ENCODE results near the gene GCNT4. TPM values are rescaled to one million over a fixed set of nuclear protein-coding genes. Genes with fewer than 3 reads are reported as not detected.

GCNT4 gene
- total RNA-seq, 2 experiments from 2014 or later = 7.2 to 7.4 TPM

DNA sequence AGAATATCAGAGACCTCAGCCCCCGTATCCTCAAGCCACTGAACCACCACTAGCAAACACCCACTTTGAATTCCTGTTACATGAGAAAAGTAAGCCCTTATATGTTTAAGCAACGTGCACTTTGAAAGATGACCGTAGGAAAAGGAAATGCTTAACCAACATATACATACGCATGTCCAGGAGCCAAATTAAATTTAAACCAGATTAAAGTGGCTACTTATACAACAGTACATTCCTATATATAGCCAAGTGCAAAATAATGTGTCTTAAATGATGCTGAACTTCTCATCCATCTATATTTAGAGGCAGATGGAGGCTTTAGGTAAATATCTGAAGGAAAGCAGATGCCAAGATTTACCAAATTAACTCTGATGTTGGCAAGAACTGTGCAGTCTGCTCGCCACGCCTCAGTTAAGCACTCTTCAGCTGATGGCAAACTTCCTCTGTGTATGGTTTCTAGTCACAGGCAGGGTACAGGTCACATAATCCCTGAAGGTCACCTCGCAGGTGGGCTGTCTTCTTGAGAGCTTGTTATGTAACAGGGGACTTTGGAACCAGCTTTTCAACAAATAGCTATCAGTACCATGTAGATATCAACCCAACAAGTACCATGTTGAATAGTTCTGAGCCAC, 8.6 kb downstream of the GCNT4 start:
- H3K36me3 Mint-ChIP-seq (ENCODE audit: low read depth) = peaks cover 89% of the 10 kb centered on the region
- intact Hi-C loops (cut with DNase I, micrococcal nuclease) = loop anchor here in 1 of 2 experiments (5.0 to 10.0 kb wide), 3 partner anchors 106 to 641 kb away; partner anchors contain the start of genes CERT1 and POLK
- Histone ChIP-seq H3K27me3 (ENCODE audit: control insufficient read depth in 1 of 2, insufficient read depth in 2 of 2, low read length in 2 of 2) (no peaks in the 10 kb centered on the region), H3K4me1 (ENCODE audit: insufficient read depth, low read length) (peaks cover 15% of the 10 kb centered on the region), H3K36me3 (ENCODE audit: insufficient read depth, low read length) (peaks cover 47% of the 10 kb centered on the region), H3K27ac (ENCODE audit: low read depth in 1 of 2, low read length in 2 of 2) (no peak overlapping the region), H3K4me3 (ENCODE audit: low read length) (no peak overlapping the region), H3K9me3 (ENCODE audit: control insufficient read depth in 1 of 2, insufficient read depth in 1 of 2, low read length in 2 of 2) (no peaks in the 10 kb centered on the region)
- H3K27ac Mint-ChIP-seq = no peak overlapping the region
- POLR2A ChIA-PET = interaction anchor here (0.6 to 1.2 kb wide), 2 partner anchors 8 to 193 kb away, joined by 3 to 4 read pairs; partner anchors contain the start of gene ANKRD31
- ATAC-seq (ENCODE audit: poor library complexity) (no peak), DNase-seq (no peak)
- CTCF ChIA-PET = no interaction called here
- no peaks in the 10 kb centered on the region for H3K27me3 Mint-ChIP-seq
- H3K9me3 Mint-ChIP-seq = no peaks in the 10 kb centered on the region
- H3K4me3 Mint-ChIP-seq = no peak overlapping the region
- H3K4me1 Mint-ChIP-seq (ENCODE audit: low read depth) = peaks cover 61% of the 10 kb centered on the region
- TF ChIP-seq, protein P1, sequence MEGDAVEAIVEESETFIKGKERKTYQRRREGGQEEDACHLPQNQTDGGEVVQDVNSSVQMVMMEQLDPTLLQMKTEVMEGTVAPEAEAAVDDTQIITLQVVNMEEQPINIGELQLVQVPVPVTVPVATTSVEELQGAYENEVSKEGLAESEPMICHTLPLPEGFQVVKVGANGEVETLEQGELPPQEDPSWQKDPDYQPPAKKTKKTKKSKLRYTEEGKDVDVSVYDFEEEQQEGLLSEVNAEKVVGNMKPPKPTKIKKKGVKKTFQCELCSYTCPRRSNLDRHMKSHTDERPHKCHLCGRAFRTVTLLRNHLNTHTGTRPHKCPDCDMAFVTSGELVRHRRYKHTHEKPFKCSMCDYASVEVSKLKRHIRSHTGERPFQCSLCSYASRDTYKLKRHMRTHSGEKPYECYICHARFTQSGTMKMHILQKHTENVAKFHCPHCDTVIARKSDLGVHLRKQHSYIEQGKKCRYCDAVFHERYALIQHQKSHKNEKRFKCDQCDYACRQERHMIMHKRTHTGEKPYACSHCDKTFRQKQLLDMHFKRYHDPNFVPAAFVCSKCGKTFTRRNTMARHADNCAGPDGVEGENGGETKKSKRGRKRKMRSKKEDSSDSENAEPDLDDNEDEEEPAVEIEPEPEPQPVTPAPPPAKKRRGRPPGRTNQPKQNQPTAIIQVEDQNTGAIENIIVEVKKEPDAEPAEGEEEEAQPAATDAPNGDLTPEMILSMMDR (IDR thresholded peaks at IDR 0.05) = no peak

DNA sequence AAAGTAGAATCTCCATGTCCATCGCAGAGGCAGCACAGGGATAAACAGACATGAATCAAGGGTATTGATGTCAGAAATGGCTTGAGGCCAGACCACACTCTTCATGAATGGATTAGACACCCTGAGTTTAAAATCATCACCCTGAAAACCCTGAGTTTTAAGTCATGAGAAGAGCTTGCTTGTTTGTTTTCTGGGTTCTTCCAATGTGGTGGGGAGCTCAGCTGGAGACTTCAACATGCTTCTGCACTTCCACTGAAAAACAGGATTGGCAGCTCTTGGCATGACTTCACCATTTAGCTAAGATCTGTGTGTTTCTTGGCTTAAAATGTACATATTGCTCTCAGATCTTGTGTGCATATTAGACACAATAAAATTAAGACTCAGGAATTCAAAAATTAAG, 9.8 kb downstream of the GCNT4 start:
- ChIA-PET POLR2A (interaction anchor here (1.1 to 1.8 kb wide), 2 partner anchors 10 to 194 kb away, joined by 4 to 8 read pairs; partner anchors contain the start of gene GCNT4), CTCF (interaction anchor here (1.4 kb wide), 1 partner anchor 194 kb away, joined by 4 read pairs; the partner anchor contains the start of gene ANKRD31)
- intact Hi-C loops (cut with DNase I, micrococcal nuclease) = loop anchor here in 1 of 2 experiments (5.0 to 10.0 kb wide), 3 partner anchors 105 to 642 kb away; partner anchors contain the start of genes CERT1 and POLK
- H3K9me3 ChIP-seq (ENCODE audit: control insufficient read depth in 1 of 2, insufficient read depth in 1 of 2, low read length in 2 of 2) = no peaks in the 10 kb centered on the region
- ATAC-seq (ENCODE audit: poor library complexity) = no peak
- no peak overlapping the region for H3K4me3 ChIP-seq (ENCODE audit: low read length)
- H3K4me1 ChIP-seq (ENCODE audit: insufficient read depth, low read length) = peaks cover 8% of the 10 kb centered on the region
- no peaks in the 10 kb centered on the region for H3K27me3 Mint-ChIP-seq
- H3K4me3 Mint-ChIP-seq = no peak overlapping the region
- TF ChIP-seq, protein P1 (IDR thresholded peaks at IDR 0.05) = no peak
- peaks cover 94% of the 10 kb centered on the region for H3K36me3 Mint-ChIP-seq (ENCODE audit: low read depth)
- peaks cover 59% of the 10 kb centered on the region for H3K4me1 Mint-ChIP-seq (ENCODE audit: low read depth)
- no peak for DNase-seq
- no peaks in the 10 kb centered on the region for H3K9me3 Mint-ChIP-seq
- H3K36me3 ChIP-seq (ENCODE audit: insufficient read depth, low read length) = peaks cover 41% of the 10 kb centered on the region
- H3K27ac Mint-ChIP-seq = no peak overlapping the region
- H3K27ac ChIP-seq (ENCODE audit: low read depth in 1 of 2, low read length in 2 of 2) = no peak overlapping the region
- no peaks in the 10 kb centered on the region for H3K27me3 ChIP-seq (ENCODE audit: control insufficient read depth in 1 of 2, insufficient read depth in 2 of 2, low read length in 2 of 2)

DNA sequence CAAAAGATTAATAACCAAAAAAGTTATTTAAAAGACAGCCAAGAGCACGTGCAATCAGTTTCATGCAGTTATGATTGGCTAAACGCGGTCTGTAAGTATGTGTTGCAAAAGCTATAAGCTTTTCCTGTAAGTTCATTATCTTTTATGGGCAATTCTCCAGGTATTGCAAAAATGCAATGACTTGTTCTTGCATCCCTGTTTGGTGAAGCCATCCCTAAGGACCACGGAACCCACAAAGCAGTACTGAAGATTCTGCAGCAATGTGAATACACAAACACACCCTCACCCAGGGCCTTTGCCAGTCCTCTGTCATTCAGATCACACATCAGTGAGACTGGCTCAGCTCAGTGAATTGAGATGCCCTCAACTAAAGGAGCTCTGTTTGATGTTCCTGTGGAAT, 11.4 kb downstream of the GCNT4 start:
- Mint-ChIP-seq H3K27ac (no peak overlapping the region), H3K9me3 (no peaks in the 10 kb centered on the region), H3K4me1 (ENCODE audit: low read depth) (peaks cover 60% of the 10 kb centered on the region), H3K36me3 (ENCODE audit: low read depth) (peaks cover 91% of the 10 kb centered on the region), H3K27me3 (no peaks in the 10 kb centered on the region), H3K4me3 (no peak overlapping the region)
- H3K36me3 ChIP-seq (ENCODE audit: insufficient read depth, low read length) = peaks cover 33% of the 10 kb centered on the region
- no peak overlapping the region for H3K4me3 ChIP-seq (ENCODE audit: low read length)
- TF ChIP-seq, protein P1 (IDR thresholded peaks at IDR 0.05) = no peak
- no peaks in the 10 kb centered on the region for H3K27me3 ChIP-seq (ENCODE audit: control insufficient read depth in 1 of 2, insufficient read depth in 2 of 2, low read length in 2 of 2)
- ATAC-seq (ENCODE audit: poor library complexity) (no peak), DNase-seq (no peak)
- intact Hi-C loops (cut with DNase I, micrococcal nuclease) = loop anchor here in 1 of 2 experiments (5.0 to 10.0 kb wide), 3 partner anchors 104 to 644 kb away; partner anchors contain the start of genes CERT1 and POLK
- POLR2A ChIA-PET = interaction anchor here (1.8 kb wide), 2 partner anchors 11 to 19 kb away, joined by 5 to 8 read pairs; partner anchors contain the start of gene GCNT4
- CTCF ChIA-PET = interaction anchor here (1.4 kb wide), 1 partner anchor 195 kb away, joined by 4 read pairs; the partner anchor contains the start of gene ANKRD31
- H3K4me1 ChIP-seq (ENCODE audit: insufficient read depth, low read length) = peaks cover 4% of the 10 kb centered on the region
- H3K27ac ChIP-seq (ENCODE audit: low read depth in 1 of 2, low read length in 2 of 2) = no peak overlapping the region
- no peaks in the 10 kb centered on the region for H3K9me3 ChIP-seq (ENCODE audit: control insufficient read depth in 1 of 2, insufficient read depth in 1 of 2, low read length in 2 of 2)

All from CD4-positive, alpha-beta T cell (primary cell).